Tibial nerve (tissue), 4 donors: ENCODE measurements around the gene KDM4B.

Source experiments
- EP300 ChIP-seq, 2 donors: sonication (generic); formaldehyde crosslinking; IDR thresholded peaks; one replicate each; pipeline ENCODE4 v1.6.1; 2017; ENCODE audit warnings: antibody characterized with exemption in 2 of 2, mild to moderate bottlenecking in 1 of 2
- POLR2A ChIP-seq, 2 donors: fragments of 450-650 bp; IDR thresholded peaks; one replicate each; pipeline ENCODE4 v1.6.1; 2017; ENCODE audit warnings: antibody characterized with exemption in 2 of 2, mild to moderate bottlenecking in 2 of 2, moderate library complexity in 2 of 2
- TF ChIP-seq, protein P1 (sequence below), 5 experiments: fragments of 200-600 bp in 3 of 5; fragments of 450-650 bp in 2 of 5; sonication (generic) in 3 of 5; IDR thresholded peaks; one replicate each; pipeline ENCODE4 v1.5.1; 2016 to 2019; ENCODE audit warnings: antibody characterized with exemption in 5 of 5, mild to moderate bottlenecking in 3 of 5, moderate library complexity in 2 of 5

DNA sequence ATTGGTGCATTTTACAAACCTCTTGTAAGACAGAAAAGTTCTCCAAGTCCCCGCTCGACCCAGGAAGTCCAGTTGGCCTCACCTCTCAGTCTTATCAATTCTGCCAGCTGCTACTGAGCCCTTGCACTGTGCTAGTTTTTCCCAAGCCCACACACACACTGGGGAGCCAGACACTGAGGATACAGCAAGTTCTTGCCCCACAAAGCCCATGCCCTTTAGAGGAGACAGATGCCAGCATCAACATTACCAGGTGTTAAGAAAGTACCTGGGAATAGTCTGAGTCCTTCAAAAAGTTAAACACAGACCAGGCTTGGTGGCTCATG lies 196.7 kb downstream of the KDM4B start:
- TF ChIP-seq, protein P1, sequence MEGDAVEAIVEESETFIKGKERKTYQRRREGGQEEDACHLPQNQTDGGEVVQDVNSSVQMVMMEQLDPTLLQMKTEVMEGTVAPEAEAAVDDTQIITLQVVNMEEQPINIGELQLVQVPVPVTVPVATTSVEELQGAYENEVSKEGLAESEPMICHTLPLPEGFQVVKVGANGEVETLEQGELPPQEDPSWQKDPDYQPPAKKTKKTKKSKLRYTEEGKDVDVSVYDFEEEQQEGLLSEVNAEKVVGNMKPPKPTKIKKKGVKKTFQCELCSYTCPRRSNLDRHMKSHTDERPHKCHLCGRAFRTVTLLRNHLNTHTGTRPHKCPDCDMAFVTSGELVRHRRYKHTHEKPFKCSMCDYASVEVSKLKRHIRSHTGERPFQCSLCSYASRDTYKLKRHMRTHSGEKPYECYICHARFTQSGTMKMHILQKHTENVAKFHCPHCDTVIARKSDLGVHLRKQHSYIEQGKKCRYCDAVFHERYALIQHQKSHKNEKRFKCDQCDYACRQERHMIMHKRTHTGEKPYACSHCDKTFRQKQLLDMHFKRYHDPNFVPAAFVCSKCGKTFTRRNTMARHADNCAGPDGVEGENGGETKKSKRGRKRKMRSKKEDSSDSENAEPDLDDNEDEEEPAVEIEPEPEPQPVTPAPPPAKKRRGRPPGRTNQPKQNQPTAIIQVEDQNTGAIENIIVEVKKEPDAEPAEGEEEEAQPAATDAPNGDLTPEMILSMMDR (IDR thresholded peaks at IDR 0.05) = no peak
- TF ChIP-seq POLR2A (IDR thresholded peaks at IDR 0.05) (no peak), EP300 (IDR thresholded peaks at IDR 0.05) (no peak)
